OCI-LY3 (cell line): ENCODE data around the gene ADIRF.

Experiments used
- CTCF ChIP-seq: fragments of 200-600, 300-600 bp; sonication (generic); IDR thresholded peaks from 2 replicates; pipeline ENCODE4 v1.5.1; 2014; ENCODE audit warnings: antibody characterized with exemption, low read length, low read depth
- EZH2phosphoT487 ChIP-seq: fragments of 200-600 bp; shearing (Covaris generic); IDR thresholded peaks from 2 replicates; pipeline ENCODE4 v1.6.1; 2018; ENCODE audit warnings: antibody characterized with exemption, mixed run types, low read depth

GRCh38 chr10:86988520-86988919 is 20.2 kb downstream of the ADIRF start:
- no peak for TF ChIP-seq CTCF
- no peak for TF ChIP-seq EZH2phosphoT487
